ENCODE measurements around the gene NDRG3. TPM values are rescaled to one million over a fixed set of nuclear protein-coding genes. Genes with fewer than 3 reads are reported as not detected.

Gene NDRG3
- total RNA-seq, 1 experiment from 2014 or later = 30.1 TPM

- POLR2A ChIA-PET (ENCODE audit: unreplicated experiment) = no interaction called here
- no peak for ATAC-seq
- TF ChIP-seq EZH2phosphoT487 (IDR thresholded peaks at IDR 0.05; ENCODE audit: borderline replicate concordance, low read length) (no peak), EZH2 (IDR thresholded peaks at IDR 0.05; ENCODE audit: low read length, unreplicated experiment) (no peak), CTCF (conservative IDR thresholded peaks at IDR 0.05; ENCODE audit: low read depth, low read length) (no peak)
Observed at GRCh38 chr20:36645353-36645752, 100.5 kb downstream of the NDRG3 start.

DNA sequence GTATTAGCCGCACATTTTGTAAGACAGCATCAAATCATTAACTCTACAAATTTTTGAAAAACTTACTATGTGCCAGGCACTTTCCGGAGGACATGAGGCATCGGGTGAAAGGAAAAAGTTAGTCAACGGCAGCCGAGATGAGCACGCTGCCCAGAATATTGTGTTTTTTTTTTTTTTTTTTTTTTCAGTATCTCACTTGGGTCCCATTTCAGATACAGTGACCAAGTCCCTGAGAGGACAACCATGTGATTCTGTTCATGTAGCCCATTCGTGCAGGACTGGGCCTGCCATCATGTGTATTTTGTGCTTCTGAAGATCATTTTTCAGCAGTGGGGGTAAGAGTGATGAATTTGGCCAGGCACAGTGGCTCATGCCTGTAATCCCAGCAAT is 101.2 kb downstream of the NDRG3 start:
- intact Hi-C loops (cut with micrococcal nuclease) = no loop called here
- Histone ChIP-seq H3K9me3 (ENCODE audit: low read length) (no peaks in the 10 kb centered on the region), H3K27me3 (ENCODE audit: low read length) (no peaks in the 10 kb centered on the region), H3K36me3 (ENCODE audit: low read depth, low read length) (no peaks in the 10 kb centered on the region), H3K27ac (ENCODE audit: low read length) (no peak overlapping the region), H3F3A (ENCODE audit: low read length, unreplicated experiment) (no peaks in the 10 kb centered on the region), H3K9ac (ENCODE audit: low read length) (no peak overlapping the region), H4K20me1 (ENCODE audit: low read length) (no peaks in the 10 kb centered on the region), H3K4me1 (ENCODE audit: insufficient read depth, low read length) (peaks cover 12% of the 10 kb centered on the region), H3K4me3 (ENCODE audit: low read length) (no peak overlapping the region), H2AFZ (ENCODE audit: low read length) (no peak overlapping the region), H3K79me2 (ENCODE audit: low read length) (no peaks in the 10 kb centered on the region), H3K4me2 (ENCODE audit: low read length) (no peak overlapping the region), H3K9me2 (replicated peaks; ENCODE audit: low read length) (no peaks in the 10 kb centered on the region)
- CTCF ChIA-PET = no interaction called here
- no peak for TF ChIP-seq EZH2phosphoT487 (IDR thresholded peaks at IDR 0.05; ENCODE audit: borderline replicate concordance, low read length)
- TF ChIP-seq EZH2 (IDR thresholded peaks at IDR 0.05; ENCODE audit: low read length, unreplicated experiment) = no peak
- TF ChIP-seq CTCF (conservative IDR thresholded peaks at IDR 0.05; ENCODE audit: low read depth, low read length) = no peak
- ATAC-seq (no peak), DNase-seq (no peak)
- POLR2A ChIA-PET (ENCODE audit: unreplicated experiment) = no interaction called here
- BruUV-seq (replicated peaks) = no TSS peak

More at GRCh38 chr20:36645353-36645752, 100.5 kb downstream of the NDRG3 start:
- no peak for DNase-seq
- intact Hi-C loops (cut with micrococcal nuclease) = no loop called here
- Histone ChIP-seq H2AFZ (ENCODE audit: low read length) (no peak overlapping the region), H3K4me3 (ENCODE audit: low read length) (no peak overlapping the region), H3K4me1 (ENCODE audit: insufficient read depth, low read length) (peaks cover 12% of the 10 kb centered on the region), H3K9me3 (ENCODE audit: low read length) (no peaks in the 10 kb centered on the region), H3K27ac (ENCODE audit: low read length) (no peak overlapping the region), H3K9me2 (replicated peaks; ENCODE audit: low read length) (no peaks in the 10 kb centered on the region), H4K20me1 (ENCODE audit: low read length) (no peaks in the 10 kb centered on the region), H3K27me3 (ENCODE audit: low read length) (no peaks in the 10 kb centered on the region), H3K4me2 (ENCODE audit: low read length) (no peak overlapping the region), H3F3A (ENCODE audit: low read length, unreplicated experiment) (no peaks in the 10 kb centered on the region), H3K9ac (ENCODE audit: low read length) (no peak overlapping the region), H3K36me3 (ENCODE audit: low read depth, low read length) (no peaks in the 10 kb centered on the region), H3K79me2 (ENCODE audit: low read length) (no peaks in the 10 kb centered on the region)
- no TSS peak for BruUV-seq (replicated peaks)
- CTCF ChIA-PET = no interaction called here

DNA sequence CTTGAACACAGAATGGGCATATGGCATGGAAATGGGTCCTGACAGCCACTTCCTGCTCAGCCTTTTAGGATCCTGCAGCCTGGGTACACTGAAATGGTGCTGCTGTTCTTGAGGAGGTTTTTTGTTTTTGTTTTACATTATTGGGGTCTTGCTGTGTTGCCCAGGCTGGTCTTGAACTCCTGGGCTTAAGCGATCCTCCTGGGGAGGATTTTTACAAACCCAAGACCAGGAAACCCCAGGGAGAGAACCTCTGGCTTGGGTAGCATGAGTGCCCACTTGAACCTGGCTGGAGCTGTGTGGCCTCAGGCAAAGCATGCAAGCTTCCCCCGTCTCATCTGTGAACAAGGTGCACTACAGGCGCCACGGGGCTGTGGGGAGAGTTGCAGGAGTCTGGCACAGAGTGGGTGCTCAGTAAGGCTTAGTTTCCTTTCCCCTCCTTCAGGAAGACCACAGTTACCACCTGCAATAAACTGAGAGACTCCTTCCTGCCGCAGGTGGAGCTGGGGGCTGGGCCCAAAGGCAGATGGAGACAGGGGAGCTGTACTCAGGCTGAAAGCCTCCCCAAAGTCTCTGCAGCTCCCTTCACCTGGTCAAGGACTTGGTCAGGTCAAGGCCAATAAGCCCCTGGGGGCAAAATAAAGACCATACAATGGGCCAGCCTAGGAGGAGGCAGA is 101.7 kb downstream of the NDRG3 start:
- no TSS peak for BruUV-seq (replicated peaks)
- Histone ChIP-seq H3K4me3 (ENCODE audit: low read length) (no peak overlapping the region), H3K9ac (ENCODE audit: low read length) (no peak overlapping the region), H2AFZ (ENCODE audit: low read length) (no peak overlapping the region), H3K27me3 (ENCODE audit: low read length) (no peaks in the 10 kb centered on the region), H3F3A (ENCODE audit: low read length, unreplicated experiment) (no peaks in the 10 kb centered on the region), H3K9me2 (replicated peaks; ENCODE audit: low read length) (no peaks in the 10 kb centered on the region), H3K79me2 (ENCODE audit: low read length) (no peaks in the 10 kb centered on the region), H3K36me3 (ENCODE audit: low read depth, low read length) (no peaks in the 10 kb centered on the region), H4K20me1 (ENCODE audit: low read length) (no peaks in the 10 kb centered on the region), H3K27ac (ENCODE audit: low read length) (no peak overlapping the region), H3K4me2 (ENCODE audit: low read length) (no peak overlapping the region), H3K4me1 (ENCODE audit: insufficient read depth, low read length) (peaks cover 12% of the 10 kb centered on the region), H3K9me3 (ENCODE audit: low read length) (no peaks in the 10 kb centered on the region)
- ChIA-PET CTCF (no interaction called here), POLR2A (ENCODE audit: unreplicated experiment) (no interaction called here)
- no peak for ATAC-seq
- intact Hi-C loops (cut with micrococcal nuclease) = no loop called here
- no peak for DNase-seq
- TF ChIP-seq EZH2phosphoT487 (IDR thresholded peaks at IDR 0.05; ENCODE audit: borderline replicate concordance, low read length) = no peak
- TF ChIP-seq EZH2 (IDR thresholded peaks at IDR 0.05; ENCODE audit: low read length, unreplicated experiment) = no peak
- no peak for TF ChIP-seq CTCF (conservative IDR thresholded peaks at IDR 0.05; ENCODE audit: low read depth, low read length)

Data from PC-3 (cell line).